Stimulated activated CD4-positive, alpha-beta T cell treated with anti-CD3 and anti-CD28 coated beads, Interleukin-1b, Interleukin-23, amount 100 ng/mL, for 48 hours (primary cell): ENCODE results near the gene MYL3.
A peak's percentile ranks its signal among the peaks of the same experiment; 100 is the strongest.

ENCODE experiments used
- DNase-seq: peaks from one replicate; pipeline ENCODE4 v3.0.0-alpha.2; 2020

MYL3 gene

GRCh38 chr3:46849045-46849631 lies 14.1 kb downstream of the MYL3 start:
- DNase-seq, result no peak

- DNase-seq, result peak; percentile 46
Measured at GRCh38 chr3:46848271-46849044, 14.8 kb downstream of the MYL3 start.

GRCh38 chr3:46847744-46848143 lies 15.5 kb downstream of the MYL3 start:
- DNase-seq, result no peak

GRCh38 chr3:46846624-46847542 lies 16.4 kb downstream of the MYL3 start:
- DNase-seq, result no peak

GRCh38 chr3:46845860-46846623 lies 17.2 kb downstream of the MYL3 start:
- DNase-seq, result peak; percentile 74

- DNase-seq, result no peak
Measured at GRCh38 chr3:46845397-46845859, 17.8 kb downstream of the MYL3 start.

- no peak for DNase-seq
Measured at GRCh38 chr3:46844881-46845312, 18.3 kb downstream of the MYL3 start.

GRCh38 chr3:46844397-46844796 lies 18.8 kb downstream of the MYL3 start:
- no peak for DNase-seq

GRCh38 chr3:46843508-46843907 lies 19.7 kb downstream of the MYL3 start:
- no peak for DNase-seq

- no peak for DNase-seq
Measured at GRCh38 chr3:46840491-46840890, 22.8 kb downstream of the MYL3 start.

GRCh38 chr3:46838301-46838700 lies 24.9 kb downstream of the MYL3 start:
- DNase-seq, result no peak

- DNase-seq, result no peak
Measured at GRCh38 chr3:46835491-46835890, 27.8 kb downstream of the MYL3 start.

GRCh38 chr3:46835054-46835453 lies 28.2 kb downstream of the MYL3 start:
- DNase-seq, result no peak

GRCh38 chr3:46833346-46834300 lies 29.6 kb downstream of the MYL3 start:
- DNase-seq, result no peak

GRCh38 chr3:46831841-46832240 lies 31.4 kb downstream of the MYL3 start:
- DNase-seq, result no peak

GRCh38 chr3:46831316-46831715 lies 31.9 kb downstream of the MYL3 start:
- no peak for DNase-seq

- no peak for DNase-seq
Measured at GRCh38 chr3:46830801-46831200, 32.4 kb downstream of the MYL3 start.

GRCh38 chr3:46829699-46830208 lies 33.5 kb downstream of the MYL3 start:
- DNase-seq, result peak; percentile 58

- DNase-seq, result no peak
Measured at GRCh38 chr3:46825450-46825849, 37.8 kb downstream of the MYL3 start.

GRCh38 chr3:46824211-46824970 lies 38.9 kb downstream of the MYL3 start:
- DNase-seq, result no peak
